IPS-18c (cell line): ENCODE measurements around the gene GRIK3.

ENCODE experiments used
- H3K4me3 ChIP-seq: 2 replicates; pipeline ENCODE4 v1.7.0; 2013; ENCODE audit warnings: low read depth, mild to moderate bottlenecking, low read length, moderate library complexity; ENCODE audit not compliant: insufficient read depth
- H3K9me3 ChIP-seq: one replicate; pipeline ENCODE4 v1.6.1; 2013; ENCODE audit warnings: mild to moderate bottlenecking, low read length, moderate library complexity; ENCODE audit not compliant: control insufficient read depth, insufficient read depth

GRIK3 gene

GRCh38 chr1:36866169-36866814, 168.0 kb downstream of the GRIK3 start:
- Histone ChIP-seq H3K4me3 (no peak overlapping the region), H3K9me3 (no peaks in the 10 kb centered on the region)

GRCh38 chr1:36865602-36865900, 168.8 kb downstream of the GRIK3 start:
- Histone ChIP-seq H3K4me3 (no peak overlapping the region), H3K9me3 (no peaks in the 10 kb centered on the region)

GRCh38 chr1:36864823-36865601, 169.3 kb downstream of the GRIK3 start:
- no peak overlapping the region for H3K4me3 ChIP-seq
- H3K9me3 ChIP-seq, result no peaks in the 10 kb centered on the region

GRCh38 chr1:36864182-36864822, 170.0 kb downstream of the GRIK3 start:
- no peaks in the 10 kb centered on the region for H3K9me3 ChIP-seq
- no peak overlapping the region for H3K4me3 ChIP-seq

GRCh38 chr1:36863500-36863899, 170.8 kb downstream of the GRIK3 start:
- H3K9me3 ChIP-seq, result no peaks in the 10 kb centered on the region
- H3K4me3 ChIP-seq, result no peak overlapping the region

- Histone ChIP-seq H3K4me3 (no peak overlapping the region), H3K9me3 (no peaks in the 10 kb centered on the region)
Measured at GRCh38 chr1:36863061-36863460, 171.3 kb downstream of the GRIK3 start.

- Histone ChIP-seq H3K9me3 (no peaks in the 10 kb centered on the region), H3K4me3 (no peak overlapping the region)
Measured at GRCh38 chr1:36861375-36861774, 172.9 kb downstream of the GRIK3 start.

GRCh38 chr1:36859926-36860325, 174.4 kb downstream of the GRIK3 start:
- H3K9me3 ChIP-seq, result no peaks in the 10 kb centered on the region

GRCh38 chr1:36858981-36859380, 175.3 kb downstream of the GRIK3 start:
- no peaks in the 10 kb centered on the region for H3K9me3 ChIP-seq
- H3K4me3 ChIP-seq, result no peak overlapping the region

More at GRCh38 chr1:36859926-36860325, 174.4 kb downstream of the GRIK3 start:
- H3K4me3 ChIP-seq, result no peak overlapping the region

GRCh38 chr1:36858553-36858952, 175.8 kb downstream of the GRIK3 start:
- Histone ChIP-seq H3K9me3 (no peaks in the 10 kb centered on the region), H3K4me3 (no peak overlapping the region)

- H3K9me3 ChIP-seq, result no peaks in the 10 kb centered on the region
- H3K4me3 ChIP-seq, result no peak overlapping the region
Measured at GRCh38 chr1:36857754-36858153, 176.6 kb downstream of the GRIK3 start.

GRCh38 chr1:36855699-36856494, 178.4 kb downstream of the GRIK3 start:
- H3K4me3 ChIP-seq, result no peak overlapping the region

GRCh38 chr1:36853638-36854037, 180.7 kb downstream of the GRIK3 start:
- Histone ChIP-seq H3K9me3 (no peaks in the 10 kb centered on the region), H3K4me3 (no peak overlapping the region)

More at GRCh38 chr1:36855699-36856494, 178.4 kb downstream of the GRIK3 start:
- H3K9me3 ChIP-seq, result no peaks in the 10 kb centered on the region

GRCh38 chr1:36852586-36852985, 181.7 kb downstream of the GRIK3 start:
- Histone ChIP-seq H3K4me3 (no peak overlapping the region), H3K9me3 (no peaks in the 10 kb centered on the region)

- Histone ChIP-seq H3K9me3 (no peaks in the 10 kb centered on the region), H3K4me3 (no peak overlapping the region)
Measured at GRCh38 chr1:36851595-36851994, 182.7 kb downstream of the GRIK3 start.

- Histone ChIP-seq H3K9me3 (no peaks in the 10 kb centered on the region), H3K4me3 (no peak overlapping the region)
Measured at GRCh38 chr1:36851087-36851486, 183.2 kb downstream of the GRIK3 start.

GRCh38 chr1:36849956-36850355, 184.4 kb downstream of the GRIK3 start:
- no peaks in the 10 kb centered on the region for H3K9me3 ChIP-seq
- no peak overlapping the region for H3K4me3 ChIP-seq
